Ectodermal cell (in vitro differentiated cells): ENCODE results near the gene IPO9. TPM values are rescaled to one million over a fixed set of nuclear protein-coding genes. Genes with fewer than 3 reads are reported as not detected.

Experiments used
- H3K27ac ChIP-seq: 2 replicates; pipeline ENCODE4 v1.7.0; 2013; ENCODE audit warnings: mild to moderate bottlenecking, low read depth, low read length; ENCODE audit not compliant: insufficient read depth, poor library complexity, severe bottlenecking
- H3K27me3 ChIP-seq: 2 replicates; pipeline ENCODE4 v1.7.0; 2013; ENCODE audit warnings: mild to moderate bottlenecking, low read length; ENCODE audit not compliant: insufficient read depth, control insufficient read depth, poor library complexity, severe bottlenecking
- H3K36me3 ChIP-seq: one replicate; pipeline ENCODE4 v1.7.0; 2013; ENCODE audit warnings: low read length; ENCODE audit not compliant: control insufficient read depth, insufficient read depth
- H3K4me1 ChIP-seq: one replicate; pipeline ENCODE4 v1.7.0; 2013; ENCODE audit warnings: low read length; ENCODE audit not compliant: control insufficient read depth, insufficient read depth
- H3K4me3 ChIP-seq: 2 replicates; pipeline ENCODE4 v1.7.0; 2013; ENCODE audit warnings: low read depth, low read length, control low read depth; ENCODE audit not compliant: insufficient read depth
- H3K9me3 ChIP-seq: 2 replicates; pipeline ENCODE4 v1.7.0; 2013; ENCODE audit warnings: mild to moderate bottlenecking, low read length, moderate library complexity; ENCODE audit not compliant: control insufficient read depth
- WGBS, 2 experiments: methylation state at CpG; one replicate each; pipeline ENCODE4 v1.1.7; 2013; ENCODE audit warnings: missing lambda C conversion rate in 2 of 2; 5-methylcytosine and 5-hydroxymethylcytosine counted together
- polyA plus RNA-seq, 4 experiments: library from polyadenylated mRNA; stranded (reverse); fragments of 50-300 nt; gene quantifications; one replicate each; pipeline ENCODE4 v1.2.3, GENCODE V29; 2013

Gene IPO9
- polyA plus RNA-seq (2013, experiment 1 of 4) = 148 TPM
- polyA plus RNA-seq (2013, experiment 2 of 4) = 141 TPM
- 73.7 TPM for polyA plus RNA-seq (2013, experiment 3 of 4)
- polyA plus RNA-seq (2013, experiment 4 of 4) = 84.3 TPM

DNA sequence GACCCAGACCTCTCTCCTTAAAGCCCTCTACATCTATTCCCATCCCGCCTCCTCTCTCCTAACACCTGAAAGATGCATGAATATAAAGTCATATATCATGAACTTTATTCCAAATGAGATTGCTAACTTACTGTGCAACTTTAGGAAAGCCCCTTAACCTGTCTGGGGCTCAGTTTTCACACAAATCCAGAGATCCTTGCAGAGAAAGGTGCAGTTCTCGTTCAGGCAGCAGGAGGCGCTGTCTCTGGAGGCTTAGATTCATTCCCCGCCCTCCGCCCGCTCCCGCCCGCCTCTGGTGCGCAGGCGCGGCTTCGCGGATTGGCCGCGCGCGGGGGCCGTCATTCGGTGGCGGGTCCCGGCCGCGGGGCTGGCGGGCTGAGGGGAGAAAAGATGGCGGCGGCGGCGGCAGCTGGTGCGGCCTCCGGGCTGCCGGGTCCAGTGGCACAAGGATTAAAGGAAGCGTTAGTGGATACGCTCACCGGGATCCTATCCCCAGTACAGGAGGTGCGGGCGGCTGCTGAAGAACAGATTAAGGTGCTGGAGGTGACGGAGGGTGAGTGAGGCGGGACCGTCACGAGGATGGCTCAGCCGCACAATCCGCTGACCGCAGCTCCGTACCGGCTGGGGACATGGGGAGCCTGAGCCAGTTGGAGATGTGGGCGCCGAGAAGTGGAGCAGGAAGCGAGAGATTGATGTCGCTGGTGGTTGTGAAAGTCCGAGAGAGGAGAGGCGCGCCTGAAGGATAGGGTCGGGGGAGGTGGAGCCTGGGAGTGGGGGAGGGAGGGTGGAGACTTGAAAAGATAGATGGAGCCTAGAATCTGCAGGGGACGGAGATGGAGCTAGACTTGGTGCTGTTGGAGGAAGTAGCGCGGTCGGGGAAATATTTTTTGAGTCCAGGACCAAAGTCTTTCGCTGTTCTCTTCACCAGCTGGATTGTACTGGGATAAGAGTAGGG, at the start of gene IPO9:
Gene IPO9, plus strand, starts transcription at position 338 of the 955 bp plus-strand sequence. Its CDS starts 53 bp downstream, at position 391.
- Histone ChIP-seq H3K9me3 (no peaks in the 10 kb centered on the region), H3K4me3 (peak within 1 kb of the TSS; percentile 77), H3K4me1 (peaks cover 20% of the 10 kb centered on the region), H3K27ac (peak within 1 kb of the TSS; percentile 74), H3K36me3 (no peaks in the 10 kb centered on the region), H3K27me3 (no peaks in the 10 kb centered on the region)
- WGBS, 2 experiments = 0 to 1% methylated on average over 58 of the region's 58 CpGs

DNA sequence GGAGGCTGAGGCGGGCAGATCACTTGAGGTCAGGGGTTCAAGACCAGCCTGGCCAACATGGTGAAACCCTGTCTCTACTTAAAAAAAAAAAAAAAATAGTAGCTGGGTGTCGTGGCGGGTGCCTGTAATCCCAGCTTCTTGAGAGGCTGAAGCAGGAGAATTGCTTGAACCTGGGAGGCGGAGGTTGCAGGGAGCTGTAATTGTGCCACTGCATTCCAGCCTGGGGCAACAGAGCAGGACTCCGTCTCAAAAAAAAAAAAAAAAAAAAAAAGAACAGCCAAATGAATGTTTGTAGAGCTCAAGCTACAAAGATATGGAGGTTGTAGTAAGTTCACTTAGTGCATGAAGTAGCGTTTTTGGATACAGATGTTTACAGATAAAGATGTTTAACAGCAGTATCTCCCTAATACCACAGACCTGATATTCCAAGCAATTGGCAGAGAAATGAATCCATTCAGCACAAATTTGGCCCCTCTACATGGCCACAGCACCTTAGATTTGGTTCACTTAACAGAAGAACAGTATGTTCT, 49.5 kb upstream of the IPO9 start:
- no peak overlapping the region for H3K27ac ChIP-seq
- WGBS, 2 experiments = 90% methylated on average over 5 to 6 of the region's 6 CpGs
- no peak overlapping the region for H3K4me3 ChIP-seq
- H3K9me3 ChIP-seq = no peaks in the 10 kb centered on the region
- peaks cover 46% of the 10 kb centered on the region for H3K36me3 ChIP-seq
- no peaks in the 10 kb centered on the region for H3K4me1 ChIP-seq
- no peaks in the 10 kb centered on the region for H3K27me3 ChIP-seq

DNA sequence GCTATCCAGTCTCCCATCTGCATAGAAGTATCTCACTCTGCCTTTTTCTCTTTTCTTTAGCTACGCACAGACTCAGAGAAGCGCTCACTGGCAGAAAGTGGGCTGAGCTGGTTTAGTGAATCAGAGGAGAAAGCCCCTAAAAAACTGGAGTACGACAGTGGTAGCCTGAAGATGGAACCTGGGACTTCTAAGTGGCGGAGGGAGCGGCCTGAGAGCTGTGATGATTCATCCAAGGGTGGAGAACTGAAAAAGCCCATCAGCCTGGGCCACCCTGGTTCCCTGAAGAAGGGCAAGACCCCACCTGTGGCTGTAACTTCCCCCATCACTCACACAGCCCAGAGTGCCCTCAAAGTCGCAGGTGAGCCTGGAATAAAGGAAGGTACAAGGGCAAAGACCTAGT, 48.0 kb upstream of the IPO9 start:
- H3K27me3 ChIP-seq = no peaks in the 10 kb centered on the region
- H3K4me3 ChIP-seq = no peak overlapping the region
- WGBS, 2 experiments = 97 to 98% methylated on average over 6 of the region's 6 CpGs
- H3K36me3 ChIP-seq = peaks cover 57% of the 10 kb centered on the region
- H3K9me3 ChIP-seq = no peaks in the 10 kb centered on the region
- H3K4me1 ChIP-seq = no peaks in the 10 kb centered on the region
- no peak overlapping the region for H3K27ac ChIP-seq

DNA sequence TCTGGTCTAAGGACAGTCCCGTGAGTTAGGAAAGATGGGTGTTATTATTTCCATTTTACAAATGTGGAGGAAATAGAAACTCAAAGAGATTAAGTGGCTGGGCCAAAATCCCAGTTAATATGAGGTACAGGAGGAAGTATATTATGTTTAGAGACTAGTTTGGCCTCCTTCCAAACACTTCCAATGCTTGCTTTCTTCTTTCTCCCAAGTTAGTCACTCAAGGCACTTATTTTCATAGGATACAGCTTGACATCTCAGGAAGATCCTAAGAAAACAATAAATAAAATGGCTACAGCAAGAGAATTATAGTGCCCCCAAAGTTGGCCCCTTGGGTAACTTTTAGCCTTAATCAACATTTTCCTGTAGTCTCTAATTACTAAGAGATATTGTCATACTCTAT, 47.5 kb upstream of the IPO9 start:
- H3K9me3 ChIP-seq = no peaks in the 10 kb centered on the region
- no peaks in the 10 kb centered on the region for H3K4me1 ChIP-seq
- H3K27ac ChIP-seq = no peak overlapping the region
- no peak overlapping the region for H3K4me3 ChIP-seq
- H3K36me3 ChIP-seq = peaks cover 62% of the 10 kb centered on the region
- no peaks in the 10 kb centered on the region for H3K27me3 ChIP-seq
- WGBS, 2 experiments = 95 to 100% methylated on average over 1 of the region's 1 CpG

DNA sequence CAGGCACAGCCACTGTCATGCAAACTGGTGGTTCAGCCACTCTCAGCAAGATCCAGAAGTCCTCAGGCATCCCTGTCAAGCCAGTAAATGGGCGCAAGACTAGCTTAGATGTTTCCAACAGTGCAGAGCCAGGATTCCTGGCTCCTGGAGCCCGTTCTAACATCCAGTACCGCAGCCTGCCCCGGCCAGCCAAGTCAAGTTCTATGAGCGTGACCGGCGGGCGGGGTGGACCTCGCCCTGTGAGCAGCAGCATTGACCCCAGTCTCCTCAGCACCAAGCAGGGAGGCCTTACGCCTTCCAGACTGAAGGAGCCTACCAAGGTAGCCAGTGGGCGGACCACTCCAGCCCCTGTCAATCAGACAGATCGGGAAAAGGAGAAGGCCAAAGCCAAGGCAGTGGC, 46.6 kb upstream of the IPO9 start:
- H3K27me3 ChIP-seq = no peaks in the 10 kb centered on the region
- no peak overlapping the region for H3K4me3 ChIP-seq
- H3K36me3 ChIP-seq = peaks cover 71% of the 10 kb centered on the region
- H3K27ac ChIP-seq = no peak overlapping the region
- 96 to 97% methylated on average over 12 of the region's 12 CpGs for WGBS, 2 experiments
- no peaks in the 10 kb centered on the region for H3K9me3 ChIP-seq
- no peaks in the 10 kb centered on the region for H3K4me1 ChIP-seq

DNA sequence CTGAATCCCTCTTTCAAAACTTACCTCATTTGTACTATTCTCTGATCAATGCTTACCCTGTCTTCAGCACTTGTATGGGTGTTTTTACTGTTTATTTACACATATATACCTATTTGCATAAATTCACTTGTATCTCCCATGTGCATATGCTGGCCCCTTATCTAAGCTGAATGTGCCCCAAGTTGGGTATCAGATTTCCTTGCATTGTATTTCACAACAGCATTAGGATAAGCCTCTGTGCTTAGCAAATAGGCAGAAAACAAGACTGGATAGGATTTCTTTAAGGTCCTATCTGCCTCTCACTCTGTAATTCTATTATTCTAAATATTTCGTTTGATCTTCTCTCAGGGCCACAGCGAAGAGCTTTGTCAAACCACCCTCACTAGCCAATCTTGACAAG, 45.9 kb upstream of the IPO9 start:
- H3K36me3 ChIP-seq = peaks cover 78% of the 10 kb centered on the region
- no peaks in the 10 kb centered on the region for H3K27me3 ChIP-seq
- H3K9me3 ChIP-seq = no peaks in the 10 kb centered on the region
- H3K4me3 ChIP-seq = no peak overlapping the region
- H3K27ac ChIP-seq = no peak overlapping the region
- no peaks in the 10 kb centered on the region for H3K4me1 ChIP-seq
- 96 to 98% methylated on average over 2 of the region's 2 CpGs for WGBS, 2 experiments

DNA sequence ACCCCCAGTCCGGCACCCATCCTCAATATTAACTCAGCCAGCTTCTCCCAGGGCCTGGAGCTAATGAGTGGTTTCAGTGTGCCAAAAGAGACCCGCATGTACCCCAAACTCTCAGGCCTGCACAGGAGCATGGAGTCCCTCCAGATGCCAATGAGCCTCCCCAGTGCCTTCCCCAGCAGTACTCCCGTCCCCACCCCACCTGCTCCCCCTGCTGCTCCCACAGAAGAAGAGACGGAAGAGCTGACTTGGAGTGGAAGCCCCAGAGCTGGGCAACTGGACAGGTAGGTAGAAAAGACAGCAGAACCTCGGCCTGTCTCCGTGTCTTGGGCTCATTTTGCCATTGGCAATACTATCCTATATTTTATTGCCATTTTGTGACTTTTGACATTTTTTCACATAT, 45.4 kb upstream of the IPO9 start:
- 88 to 89% methylated on average over 5 to 6 of the region's 6 CpGs for WGBS, 2 experiments
- Histone ChIP-seq H3K9me3 (no peaks in the 10 kb centered on the region), H3K4me1 (no peaks in the 10 kb centered on the region), H3K4me3 (no peak overlapping the region), H3K36me3 (peaks cover 83% of the 10 kb centered on the region), H3K27ac (peak overlapping the region; percentile 16), H3K27me3 (no peaks in the 10 kb centered on the region)

DNA sequence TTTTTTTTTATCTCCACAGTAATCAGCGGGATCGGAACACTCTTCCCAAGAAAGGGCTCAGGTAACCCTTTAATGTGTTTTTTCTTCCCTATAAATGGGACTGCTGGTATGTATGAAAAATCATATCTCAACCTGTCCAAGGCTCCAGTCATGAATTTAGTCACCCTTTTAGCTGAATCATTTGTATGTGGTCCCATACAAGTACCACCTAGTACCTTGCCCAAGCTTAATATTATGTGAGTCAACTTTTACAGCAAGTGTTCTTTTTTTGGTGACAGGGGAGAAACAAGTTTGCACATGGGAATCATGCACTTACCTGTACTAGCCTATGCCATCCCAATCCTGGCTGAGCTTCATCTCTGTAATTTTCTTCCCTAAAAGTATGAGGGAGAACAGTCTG, 43.7 kb upstream of the IPO9 start:
- Histone ChIP-seq H3K4me1 (no peaks in the 10 kb centered on the region), H3K36me3 (peaks cover 90% of the 10 kb centered on the region), H3K27ac (no peak overlapping the region), H3K9me3 (no peaks in the 10 kb centered on the region), H3K27me3 (no peaks in the 10 kb centered on the region), H3K4me3 (no peak overlapping the region)
- WGBS, 2 experiments = 97 to 100% methylated on average over 2 of the region's 2 CpGs

DNA sequence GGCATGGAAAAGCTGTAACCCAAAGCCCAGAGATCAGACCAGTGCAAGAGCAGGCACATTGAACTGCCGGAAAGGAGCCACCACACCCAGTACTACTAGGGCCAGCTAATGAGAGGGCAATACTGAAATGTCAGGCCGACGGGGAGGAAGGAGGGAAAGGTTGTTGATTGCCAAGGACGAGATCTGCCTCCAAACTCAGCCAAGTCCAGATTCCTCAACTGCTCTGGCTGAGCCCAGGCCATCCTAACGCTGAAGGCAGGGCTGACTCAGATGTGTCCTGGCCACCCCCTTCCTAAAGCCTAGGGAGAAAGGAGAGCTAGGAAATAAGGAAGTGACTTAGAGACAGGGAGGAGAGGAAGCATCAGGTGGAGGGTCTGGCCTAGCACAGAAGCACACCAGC, 42.1 kb upstream of the IPO9 start:
- Histone ChIP-seq H3K9me3 (no peaks in the 10 kb centered on the region), H3K27ac (peak overlapping the region; percentile 1), H3K4me1 (no peaks in the 10 kb centered on the region), H3K4me3 (no peak overlapping the region), H3K36me3 (peaks cover 88% of the 10 kb centered on the region), H3K27me3 (no peaks in the 10 kb centered on the region)
- 95 to 96% methylated on average over 5 of the region's 5 CpGs for WGBS, 2 experiments

DNA sequence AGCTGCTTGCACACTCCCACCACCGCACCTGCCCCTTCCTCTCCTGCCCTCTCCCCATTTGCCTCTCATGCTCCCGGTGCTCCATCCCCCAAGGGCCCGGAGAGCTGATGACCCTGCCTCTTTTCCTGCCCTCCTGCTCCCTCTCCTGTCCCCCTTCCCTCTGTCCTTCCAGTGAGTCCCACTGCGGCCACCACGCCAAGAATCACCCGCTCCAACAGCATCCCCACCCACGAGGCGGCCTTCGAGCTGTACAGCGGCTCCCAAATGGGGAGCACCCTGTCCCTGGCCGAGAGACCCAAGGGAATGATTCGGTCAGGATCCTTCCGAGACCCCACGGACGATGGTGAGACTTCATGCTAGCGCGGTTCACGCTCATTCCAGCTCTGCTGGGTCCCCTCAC, 40.7 kb upstream of the IPO9 start:
- Histone ChIP-seq H3K4me3 (no peak overlapping the region), H3K9me3 (no peaks in the 10 kb centered on the region), H3K27ac (peak overlapping the region; percentile 16), H3K4me1 (no peaks in the 10 kb centered on the region), H3K27me3 (no peaks in the 10 kb centered on the region), H3K36me3 (peaks cover 78% of the 10 kb centered on the region)
- WGBS, 2 experiments = 95% methylated on average over 18 of the region's 18 CpGs
